Esophagus muscularis mucosa (tissue), 3 donors: ENCODE measurements around the gene IFFO2.

Experiments used
- POLR2AphosphoS5 ChIP-seq, 2 donors: sonication (generic); formaldehyde crosslinking; IDR thresholded peaks; one replicate each; pipeline ENCODE4 v1.6.1; 2017; ENCODE audit warnings: antibody characterized with exemption in 2 of 2
- TF ChIP-seq, protein P1 (sequence below), 3 experiments: fragments of 200-600 bp in 2 of 3; fragments of 450-650 bp in 1 of 3; sonication (generic) in 2 of 3; IDR thresholded peaks; one replicate each; pipeline ENCODE4 v1.5.1; 2017 to 2019; ENCODE audit warnings: antibody characterized with exemption in 3 of 3, mild to moderate bottlenecking in 2 of 3, moderate library complexity in 1 of 3

DNA sequence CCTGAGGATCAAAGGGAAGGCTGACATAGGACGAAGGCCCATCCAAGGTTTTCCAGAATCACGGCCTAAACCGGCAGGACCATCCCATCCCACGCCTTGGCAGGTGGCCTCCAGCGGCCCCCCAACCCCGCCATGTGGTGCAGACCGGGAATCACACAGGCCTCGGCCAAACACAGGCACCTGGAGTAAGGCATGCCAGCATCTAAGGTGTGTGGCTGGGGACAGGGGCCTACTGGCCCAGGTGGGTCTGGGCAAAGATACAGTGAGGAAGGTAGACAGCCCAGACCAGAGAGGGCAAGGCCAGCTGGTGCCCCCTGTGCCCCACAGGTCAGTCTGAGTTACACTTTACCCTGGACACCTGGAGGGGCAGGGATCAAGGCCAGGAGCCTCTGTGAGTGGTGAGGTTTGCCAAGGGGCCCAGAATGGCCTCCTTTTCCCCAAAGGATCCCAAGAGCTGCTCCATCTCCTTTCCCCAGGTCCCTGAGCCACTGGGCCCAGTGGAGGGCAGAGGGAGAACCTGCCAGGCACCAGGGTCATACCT is 84.3 kb downstream of the IFFO2 start:
- TF ChIP-seq POLR2AphosphoS5 (IDR thresholded peaks at IDR 0.05) = no peak
- TF ChIP-seq, protein P1, sequence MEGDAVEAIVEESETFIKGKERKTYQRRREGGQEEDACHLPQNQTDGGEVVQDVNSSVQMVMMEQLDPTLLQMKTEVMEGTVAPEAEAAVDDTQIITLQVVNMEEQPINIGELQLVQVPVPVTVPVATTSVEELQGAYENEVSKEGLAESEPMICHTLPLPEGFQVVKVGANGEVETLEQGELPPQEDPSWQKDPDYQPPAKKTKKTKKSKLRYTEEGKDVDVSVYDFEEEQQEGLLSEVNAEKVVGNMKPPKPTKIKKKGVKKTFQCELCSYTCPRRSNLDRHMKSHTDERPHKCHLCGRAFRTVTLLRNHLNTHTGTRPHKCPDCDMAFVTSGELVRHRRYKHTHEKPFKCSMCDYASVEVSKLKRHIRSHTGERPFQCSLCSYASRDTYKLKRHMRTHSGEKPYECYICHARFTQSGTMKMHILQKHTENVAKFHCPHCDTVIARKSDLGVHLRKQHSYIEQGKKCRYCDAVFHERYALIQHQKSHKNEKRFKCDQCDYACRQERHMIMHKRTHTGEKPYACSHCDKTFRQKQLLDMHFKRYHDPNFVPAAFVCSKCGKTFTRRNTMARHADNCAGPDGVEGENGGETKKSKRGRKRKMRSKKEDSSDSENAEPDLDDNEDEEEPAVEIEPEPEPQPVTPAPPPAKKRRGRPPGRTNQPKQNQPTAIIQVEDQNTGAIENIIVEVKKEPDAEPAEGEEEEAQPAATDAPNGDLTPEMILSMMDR (IDR thresholded peaks at IDR 0.05) = no peak
